HEK293 (cell line): ENCODE results near the gene PKIG.

Experiments used
- BCL11B ChIP-seq: fragments of 450-650 bp; formaldehyde crosslinking; IDR thresholded peaks from 2 replicates; pipeline ENCODE4 v1.5.1; 2016; ENCODE audit warnings: low read depth, missing biosample characterization, missing genetic modification characterization
- PRDM10 ChIP-seq: fragments of 450-650 bp; formaldehyde crosslinking; IDR thresholded peaks from 2 replicates; pipeline ENCODE4 v1.5.1; 2016; ENCODE audit warnings: missing biosample characterization, missing genetic modification characterization
- SALL2 ChIP-seq: fragments of 450-650 bp; formaldehyde crosslinking; IDR thresholded peaks from 2 replicates; pipeline ENCODE4 v1.5.0; 2017; ENCODE audit warnings: missing biosample characterization, mild to moderate bottlenecking, missing genetic modification characterization, borderline replicate concordance
- SETDB1 ChIP-seq: IDR thresholded peaks from one replicate; pipeline ENCODE4 v1.6.1; 2017; ENCODE audit warnings: mild to moderate bottlenecking, low read length, moderate library complexity, mixed read lengths; ENCODE audit not compliant: insufficient read length
- ZBTB17 ChIP-seq: fragments of 450-650 bp; formaldehyde crosslinking; IDR thresholded peaks from 2 replicates; pipeline ENCODE4 v1.5.1; 2016; ENCODE audit warnings: missing biosample characterization, missing genetic modification characterization
- ZNF18 ChIP-seq: fragments of 450-650 bp; formaldehyde crosslinking; IDR thresholded peaks from 2 replicates; pipeline ENCODE4 v1.5.1; 2016; ENCODE audit warnings: missing biosample characterization, missing genetic modification characterization
- ZNF211 ChIP-seq: fragments of 450-650 bp; formaldehyde crosslinking; IDR thresholded peaks from 2 replicates; pipeline ENCODE4 v1.5.1; 2016; ENCODE audit warnings: low read depth, missing biosample characterization, missing genetic modification characterization
- ZNF677 ChIP-seq: fragments of 450-650 bp; IDR thresholded peaks from 2 replicates; pipeline ENCODE4 v1.5.0; 2018; ENCODE audit warnings: missing biosample characterization, mild to moderate bottlenecking, missing genetic modification characterization, moderate library complexity
- ZSCAN18 ChIP-seq: fragments of 450-650 bp; formaldehyde crosslinking; IDR thresholded peaks from 2 replicates; pipeline ENCODE4 v1.5.1; 2016; ENCODE audit warnings: missing biosample characterization, missing genetic modification characterization
- TF ChIP-seq, protein P1 (sequence below): fragments of 450-650 bp; formaldehyde crosslinking; conservative IDR thresholded peaks from 2 replicates; pipeline ENCODE4 v1.5.1; 2016; ENCODE audit warnings: low read depth, missing biosample characterization, missing genetic modification characterization
- TF ChIP-seq, protein P2 (sequence below): fragments of 450-650 bp; formaldehyde crosslinking; IDR thresholded peaks from 2 replicates; pipeline ENCODE4 v1.5.1; 2017; ENCODE audit warnings: missing biosample characterization, missing genetic modification characterization
- TF ChIP-seq, protein P3 (sequence below): fragments of 450-650 bp; formaldehyde crosslinking; IDR thresholded peaks from 2 replicates; pipeline ENCODE4 v1.5.1; 2016; ENCODE audit warnings: missing biosample characterization, missing genetic modification characterization, borderline replicate concordance
- TF ChIP-seq, protein P4 (sequence below): fragments of 450-650 bp; IDR thresholded peaks from 2 replicates; pipeline ENCODE4 v1.5.1; 2018; ENCODE audit warnings: missing biosample characterization, mild to moderate bottlenecking, missing genetic modification characterization
- TF ChIP-seq, protein P5 (sequence below): fragments of 450-650 bp; formaldehyde crosslinking; IDR thresholded peaks from 2 replicates; pipeline ENCODE4 v1.5.1; 2016; ENCODE audit warnings: missing biosample characterization, missing genetic modification characterization
- TF ChIP-seq, protein P6 (sequence below): fragments of 450-650 bp; formaldehyde crosslinking; IDR thresholded peaks from 2 replicates; pipeline ENCODE4 v1.5.1; 2016; ENCODE audit warnings: missing biosample characterization, missing genetic modification characterization

Gene PKIG

DNA sequence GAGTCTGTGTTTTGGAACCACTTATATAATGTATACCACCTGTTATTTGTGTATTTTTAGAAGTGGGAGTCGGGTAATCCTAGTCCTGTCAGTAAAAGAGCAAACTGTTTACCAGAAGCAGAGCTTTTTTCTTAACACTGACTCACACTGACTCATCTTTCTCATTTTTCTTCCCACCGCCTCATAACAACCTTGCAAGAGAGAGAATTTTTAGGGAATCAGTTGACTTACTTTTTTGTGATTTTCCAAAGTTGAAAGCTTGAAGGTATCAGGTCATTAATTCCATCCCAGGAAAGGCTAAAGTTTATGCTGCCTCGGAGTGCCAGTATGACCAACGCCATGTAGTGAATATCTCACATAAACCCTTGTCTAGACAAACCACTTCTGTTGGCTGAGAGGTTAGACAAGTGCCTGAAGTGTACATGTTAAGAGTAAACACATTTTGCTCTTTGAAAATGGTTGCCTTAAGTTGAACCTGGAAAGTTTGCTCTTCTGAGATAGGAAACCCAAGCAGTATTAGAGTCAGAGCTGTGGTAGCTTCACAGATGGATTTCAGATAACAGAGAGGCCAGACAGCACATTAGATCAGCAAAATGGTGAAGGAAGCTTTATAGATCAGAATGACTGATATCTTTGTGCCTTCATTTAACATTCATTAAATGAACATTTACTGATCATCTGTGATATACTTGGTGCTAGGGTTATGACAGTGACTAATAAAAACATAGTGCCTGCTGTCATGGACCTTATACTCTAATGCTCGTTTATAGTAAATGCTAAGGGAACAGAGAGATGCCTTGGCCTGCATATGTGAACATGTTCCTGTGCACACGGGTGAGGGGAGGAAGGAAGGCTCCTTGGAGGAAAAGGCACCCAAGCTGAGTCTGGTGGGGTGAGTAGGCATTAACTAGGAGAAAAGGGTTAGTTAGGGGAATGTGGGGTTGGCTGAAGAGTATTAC, 29.1 kb upstream of the PKIG start (continued):
- TF ChIP-seq ZSCAN18 (tag by site-specific recombination): no peak
- TF ChIP-seq, protein P1, sequence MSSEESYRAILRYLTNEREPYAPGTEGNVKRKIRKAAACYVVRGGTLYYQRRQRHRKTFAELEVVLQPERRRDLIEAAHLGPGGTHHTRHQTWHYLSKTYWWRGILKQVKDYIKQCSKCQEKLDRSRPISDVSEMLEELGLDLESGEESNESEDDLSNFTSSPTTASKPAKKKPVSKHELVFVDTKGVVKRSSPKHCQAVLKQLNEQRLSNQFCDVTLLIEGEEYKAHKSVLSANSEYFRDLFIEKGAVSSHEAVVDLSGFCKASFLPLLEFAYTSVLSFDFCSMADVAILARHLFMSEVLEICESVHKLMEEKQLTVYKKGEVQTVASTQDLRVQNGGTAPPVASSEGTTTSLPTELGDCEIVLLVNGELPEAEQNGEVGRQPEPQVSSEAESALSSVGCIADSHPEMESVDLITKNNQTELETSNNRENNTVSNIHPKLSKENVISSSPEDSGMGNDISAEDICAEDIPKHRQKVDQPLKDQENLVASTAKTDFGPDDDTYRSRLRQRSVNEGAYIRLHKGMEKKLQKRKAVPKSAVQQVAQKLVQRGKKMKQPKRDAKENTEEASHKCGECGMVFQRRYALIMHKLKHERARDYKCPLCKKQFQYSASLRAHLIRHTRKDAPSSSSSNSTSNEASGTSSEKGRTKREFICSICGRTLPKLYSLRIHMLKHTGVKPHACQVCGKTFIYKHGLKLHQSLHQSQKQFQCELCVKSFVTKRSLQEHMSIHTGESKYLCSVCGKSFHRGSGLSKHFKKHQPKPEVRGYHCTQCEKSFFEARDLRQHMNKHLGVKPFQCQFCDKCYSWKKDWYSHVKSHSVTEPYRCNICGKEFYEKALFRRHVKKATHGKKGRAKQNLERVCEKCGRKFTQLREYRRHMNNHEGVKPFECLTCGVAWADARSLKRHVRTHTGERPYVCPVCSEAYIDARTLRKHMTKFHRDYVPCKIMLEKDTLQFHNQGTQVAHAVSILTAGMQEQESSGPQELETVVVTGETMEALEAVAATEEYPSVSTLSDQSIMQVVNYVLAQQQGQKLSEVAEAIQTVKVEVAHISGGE (tag by site-specific recombination): no peak
- TF ChIP-seq, protein P2, sequence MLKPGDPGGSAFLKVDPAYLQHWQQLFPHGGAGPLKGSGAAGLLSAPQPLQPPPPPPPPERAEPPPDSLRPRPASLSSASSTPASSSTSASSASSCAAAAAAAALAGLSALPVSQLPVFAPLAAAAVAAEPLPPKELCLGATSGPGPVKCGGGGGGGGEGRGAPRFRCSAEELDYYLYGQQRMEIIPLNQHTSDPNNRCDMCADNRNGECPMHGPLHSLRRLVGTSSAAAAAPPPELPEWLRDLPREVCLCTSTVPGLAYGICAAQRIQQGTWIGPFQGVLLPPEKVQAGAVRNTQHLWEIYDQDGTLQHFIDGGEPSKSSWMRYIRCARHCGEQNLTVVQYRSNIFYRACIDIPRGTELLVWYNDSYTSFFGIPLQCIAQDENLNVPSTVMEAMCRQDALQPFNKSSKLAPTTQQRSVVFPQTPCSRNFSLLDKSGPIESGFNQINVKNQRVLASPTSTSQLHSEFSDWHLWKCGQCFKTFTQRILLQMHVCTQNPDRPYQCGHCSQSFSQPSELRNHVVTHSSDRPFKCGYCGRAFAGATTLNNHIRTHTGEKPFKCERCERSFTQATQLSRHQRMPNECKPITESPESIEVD: peak; percentile 98
- no peak for TF ChIP-seq SALL2 (tag by site-specific recombination)
- no peak for TF ChIP-seq SETDB1
- TF ChIP-seq, protein P3, sequence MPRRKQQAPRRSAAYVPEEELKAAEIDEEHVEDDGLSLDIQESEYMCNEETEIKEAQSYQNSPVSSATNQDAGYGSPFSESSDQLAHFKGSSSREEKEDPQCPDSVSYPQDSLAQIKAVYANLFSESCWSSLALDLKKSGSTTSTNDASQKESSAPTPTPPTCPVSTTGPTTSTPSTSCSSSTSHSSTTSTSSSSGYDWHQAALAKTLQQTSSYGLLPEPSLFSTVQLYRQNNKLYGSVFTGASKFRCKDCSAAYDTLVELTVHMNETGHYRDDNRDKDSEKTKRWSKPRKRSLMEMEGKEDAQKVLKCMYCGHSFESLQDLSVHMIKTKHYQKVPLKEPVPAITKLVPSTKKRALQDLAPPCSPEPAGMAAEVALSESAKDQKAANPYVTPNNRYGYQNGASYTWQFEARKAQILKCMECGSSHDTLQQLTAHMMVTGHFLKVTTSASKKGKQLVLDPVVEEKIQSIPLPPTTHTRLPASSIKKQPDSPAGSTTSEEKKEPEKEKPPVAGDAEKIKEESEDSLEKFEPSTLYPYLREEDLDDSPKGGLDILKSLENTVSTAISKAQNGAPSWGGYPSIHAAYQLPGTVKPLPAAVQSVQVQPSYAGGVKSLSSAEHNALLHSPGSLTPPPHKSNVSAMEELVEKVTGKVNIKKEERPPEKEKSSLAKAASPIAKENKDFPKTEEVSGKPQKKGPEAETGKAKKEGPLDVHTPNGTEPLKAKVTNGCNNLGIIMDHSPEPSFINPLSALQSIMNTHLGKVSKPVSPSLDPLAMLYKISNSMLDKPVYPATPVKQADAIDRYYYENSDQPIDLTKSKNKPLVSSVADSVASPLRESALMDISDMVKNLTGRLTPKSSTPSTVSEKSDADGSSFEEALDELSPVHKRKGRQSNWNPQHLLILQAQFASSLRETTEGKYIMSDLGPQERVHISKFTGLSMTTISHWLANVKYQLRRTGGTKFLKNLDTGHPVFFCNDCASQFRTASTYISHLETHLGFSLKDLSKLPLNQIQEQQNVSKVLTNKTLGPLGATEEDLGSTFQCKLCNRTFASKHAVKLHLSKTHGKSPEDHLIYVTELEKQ: peak; percentile 65; the same call in 1 of the 2 replicates
- TF ChIP-seq ZNF677: no peak
- no peak for TF ChIP-seq ZNF211 (tag by site-specific recombination)
- TF ChIP-seq, protein P4, sequence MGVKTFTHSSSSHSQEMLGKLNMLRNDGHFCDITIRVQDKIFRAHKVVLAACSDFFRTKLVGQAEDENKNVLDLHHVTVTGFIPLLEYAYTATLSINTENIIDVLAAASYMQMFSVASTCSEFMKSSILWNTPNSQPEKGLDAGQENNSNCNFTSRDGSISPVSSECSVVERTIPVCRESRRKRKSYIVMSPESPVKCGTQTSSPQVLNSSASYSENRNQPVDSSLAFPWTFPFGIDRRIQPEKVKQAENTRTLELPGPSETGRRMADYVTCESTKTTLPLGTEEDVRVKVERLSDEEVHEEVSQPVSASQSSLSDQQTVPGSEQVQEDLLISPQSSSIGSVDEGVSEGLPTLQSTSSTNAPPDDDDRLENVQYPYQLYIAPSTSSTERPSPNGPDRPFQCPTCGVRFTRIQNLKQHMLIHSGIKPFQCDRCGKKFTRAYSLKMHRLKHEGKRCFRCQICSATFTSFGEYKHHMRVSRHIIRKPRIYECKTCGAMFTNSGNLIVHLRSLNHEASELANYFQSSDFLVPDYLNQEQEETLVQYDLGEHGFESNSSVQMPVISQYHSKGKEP (tag by site-specific recombination): no peak
- no peak for TF ChIP-seq BCL11B (tag by site-specific recombination)
- TF ChIP-seq, protein P5, sequence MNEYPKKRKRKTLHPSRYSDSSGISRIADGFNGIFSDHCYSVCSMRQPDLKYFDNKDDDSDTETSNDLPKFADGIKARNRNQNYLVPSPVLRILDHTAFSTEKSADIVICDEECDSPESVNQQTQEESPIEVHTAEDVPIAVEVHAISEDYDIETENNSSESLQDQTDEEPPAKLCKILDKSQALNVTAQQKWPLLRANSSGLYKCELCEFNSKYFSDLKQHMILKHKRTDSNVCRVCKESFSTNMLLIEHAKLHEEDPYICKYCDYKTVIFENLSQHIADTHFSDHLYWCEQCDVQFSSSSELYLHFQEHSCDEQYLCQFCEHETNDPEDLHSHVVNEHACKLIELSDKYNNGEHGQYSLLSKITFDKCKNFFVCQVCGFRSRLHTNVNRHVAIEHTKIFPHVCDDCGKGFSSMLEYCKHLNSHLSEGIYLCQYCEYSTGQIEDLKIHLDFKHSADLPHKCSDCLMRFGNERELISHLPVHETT (tag by site-specific recombination): 0 out of 2 replicates have a peak, but pooled peaks have one; percentile 69
- TF ChIP-seq, protein P6, sequence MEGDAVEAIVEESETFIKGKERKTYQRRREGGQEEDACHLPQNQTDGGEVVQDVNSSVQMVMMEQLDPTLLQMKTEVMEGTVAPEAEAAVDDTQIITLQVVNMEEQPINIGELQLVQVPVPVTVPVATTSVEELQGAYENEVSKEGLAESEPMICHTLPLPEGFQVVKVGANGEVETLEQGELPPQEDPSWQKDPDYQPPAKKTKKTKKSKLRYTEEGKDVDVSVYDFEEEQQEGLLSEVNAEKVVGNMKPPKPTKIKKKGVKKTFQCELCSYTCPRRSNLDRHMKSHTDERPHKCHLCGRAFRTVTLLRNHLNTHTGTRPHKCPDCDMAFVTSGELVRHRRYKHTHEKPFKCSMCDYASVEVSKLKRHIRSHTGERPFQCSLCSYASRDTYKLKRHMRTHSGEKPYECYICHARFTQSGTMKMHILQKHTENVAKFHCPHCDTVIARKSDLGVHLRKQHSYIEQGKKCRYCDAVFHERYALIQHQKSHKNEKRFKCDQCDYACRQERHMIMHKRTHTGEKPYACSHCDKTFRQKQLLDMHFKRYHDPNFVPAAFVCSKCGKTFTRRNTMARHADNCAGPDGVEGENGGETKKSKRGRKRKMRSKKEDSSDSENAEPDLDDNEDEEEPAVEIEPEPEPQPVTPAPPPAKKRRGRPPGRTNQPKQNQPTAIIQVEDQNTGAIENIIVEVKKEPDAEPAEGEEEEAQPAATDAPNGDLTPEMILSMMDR: no peak
- peak; percentile 12; the same call in 1 of the 2 replicates for TF ChIP-seq PRDM10 (tag by site-specific recombination)
- no peak for TF ChIP-seq ZNF18 (tag by site-specific recombination)
- peak; percentile 83 for TF ChIP-seq ZBTB17 (tag by site-specific recombination)
